ENCODE results near the gene RNASE13.

RNASE13 gene

GRCh38 chr14:21003788-21004346 is 30.7 kb downstream of the RNASE13 start:
- H3K4me1 ChIP-seq (ENCODE audit: control insufficient read depth, insufficient read depth, low read length), result no peaks in the 10 kb centered on the region
- no peak overlapping the region for H3K4me3 ChIP-seq (ENCODE audit: low read length)
- no peaks in the 10 kb centered on the region for H3K36me3 ChIP-seq (ENCODE audit: control insufficient read depth, insufficient read depth, low read length)
- DNase-seq (ENCODE audit: low read depth, low spot score), result no peak
- no CpG with 5 or more reads among the region's 14 CpGs for WGBS (ENCODE audit: insufficient coverage, insufficient read length)
- H3K27ac ChIP-seq (ENCODE audit: low read length), result no peak overlapping the region
- no peaks in the 10 kb centered on the region for H3K27me3 ChIP-seq (ENCODE audit: control insufficient read depth, insufficient read depth, low read length)
- no peaks in the 10 kb centered on the region for H3K9me3 ChIP-seq (ENCODE audit: control insufficient read depth, insufficient read depth, low read length)

- no CpG with 5 or more reads among the region's 7 CpGs for WGBS (ENCODE audit: insufficient coverage, insufficient read length)
- H3K27me3 ChIP-seq (ENCODE audit: control insufficient read depth, insufficient read depth, low read length), result no peaks in the 10 kb centered on the region
- no peak for DNase-seq (ENCODE audit: low read depth, low spot score)
- H3K9me3 ChIP-seq (ENCODE audit: control insufficient read depth, insufficient read depth, low read length), result no peaks in the 10 kb centered on the region
- H3K4me3 ChIP-seq (ENCODE audit: low read length), result no peak overlapping the region
- H3K27ac ChIP-seq (ENCODE audit: low read length), result no peak overlapping the region
- H3K4me1 ChIP-seq (ENCODE audit: control insufficient read depth, insufficient read depth, low read length), result no peaks in the 10 kb centered on the region
- H3K36me3 ChIP-seq (ENCODE audit: control insufficient read depth, insufficient read depth, low read length), result peaks cover 5% of the 10 kb centered on the region
Observed at GRCh38 chr14:21001218-21001617, 33.4 kb downstream of the RNASE13 start.

GRCh38 chr14:20999591-20999990 is 35.0 kb downstream of the RNASE13 start:
- H3K4me1 ChIP-seq (ENCODE audit: control insufficient read depth, insufficient read depth, low read length), result no peaks in the 10 kb centered on the region
- peaks cover 9% of the 10 kb centered on the region for H3K36me3 ChIP-seq (ENCODE audit: control insufficient read depth, insufficient read depth, low read length)
- DNase-seq (ENCODE audit: low read depth, low spot score), result no peak
- H3K4me3 ChIP-seq (ENCODE audit: low read length), result no peak overlapping the region
- H3K27me3 ChIP-seq (ENCODE audit: control insufficient read depth, insufficient read depth, low read length), result no peaks in the 10 kb centered on the region
- no peak overlapping the region for H3K27ac ChIP-seq (ENCODE audit: low read length)
- whole genome bisulfite sequencing (ENCODE audit: insufficient coverage, insufficient read length), result no CpG with 5 or more reads among the region's 4 CpGs
- H3K9me3 ChIP-seq (ENCODE audit: control insufficient read depth, insufficient read depth, low read length), result no peaks in the 10 kb centered on the region

GRCh38 chr14:20998674-20999366 is 35.8 kb downstream of the RNASE13 start, which contains the start of gene SLC39A2:
Gene SLC39A2 (plus strand): TSS chr14:20999293. CDS start chr14:20999447, 154 bp downstream.
- no peak within 1 kb of the TSS for H3K4me3 ChIP-seq (ENCODE audit: low read length)
- peaks cover 13% of the 10 kb centered on the region for H3K36me3 ChIP-seq (ENCODE audit: control insufficient read depth, insufficient read depth, low read length)
- no peak within 1 kb of the TSS for H3K27ac ChIP-seq (ENCODE audit: low read length)
- no peaks in the 10 kb centered on the region for H3K9me3 ChIP-seq (ENCODE audit: control insufficient read depth, insufficient read depth, low read length)
- no peaks in the 10 kb centered on the region for H3K4me1 ChIP-seq (ENCODE audit: control insufficient read depth, insufficient read depth, low read length)
- no CpG with 5 or more reads among the region's 6 CpGs for WGBS (ENCODE audit: insufficient coverage, insufficient read length)
- H3K27me3 ChIP-seq (ENCODE audit: control insufficient read depth, insufficient read depth, low read length), result no peaks in the 10 kb centered on the region
- no peak for DNase-seq (ENCODE audit: low read depth, low spot score)

GRCh38 chr14:20998139-20998538 is 36.5 kb downstream of the RNASE13 start:
- Histone ChIP-seq H3K27ac (ENCODE audit: low read length) (no peak overlapping the region), H3K4me1 (ENCODE audit: control insufficient read depth, insufficient read depth, low read length) (no peaks in the 10 kb centered on the region), H3K9me3 (ENCODE audit: control insufficient read depth, insufficient read depth, low read length) (no peaks in the 10 kb centered on the region), H3K4me3 (ENCODE audit: low read length) (no peak overlapping the region), H3K27me3 (ENCODE audit: control insufficient read depth, insufficient read depth, low read length) (no peaks in the 10 kb centered on the region), H3K36me3 (ENCODE audit: control insufficient read depth, insufficient read depth, low read length) (peaks cover 13% of the 10 kb centered on the region)
- WGBS (ENCODE audit: insufficient coverage, insufficient read length), result no CpG with 5 or more reads among the region's 3 CpGs
- DNase-seq (ENCODE audit: low read depth, low spot score), result no peak

GRCh38 chr14:20997564-20997963 is 37.0 kb downstream of the RNASE13 start:
- Histone ChIP-seq H3K9me3 (ENCODE audit: control insufficient read depth, insufficient read depth, low read length) (no peaks in the 10 kb centered on the region), H3K27me3 (ENCODE audit: control insufficient read depth, insufficient read depth, low read length) (no peaks in the 10 kb centered on the region), H3K27ac (ENCODE audit: low read length) (no peak overlapping the region), H3K4me1 (ENCODE audit: control insufficient read depth, insufficient read depth, low read length) (no peaks in the 10 kb centered on the region), H3K4me3 (ENCODE audit: low read length) (no peak overlapping the region), H3K36me3 (ENCODE audit: control insufficient read depth, insufficient read depth, low read length) (peaks cover 13% of the 10 kb centered on the region)
- WGBS (ENCODE audit: insufficient coverage, insufficient read length), result no CpG with 5 or more reads among the region's 6 CpGs
- DNase-seq (ENCODE audit: low read depth, low spot score), result no peak

GRCh38 chr14:20997115-20997514 is 37.5 kb downstream of the RNASE13 start:
- Histone ChIP-seq H3K27ac (ENCODE audit: low read length) (no peak overlapping the region), H3K4me1 (ENCODE audit: control insufficient read depth, insufficient read depth, low read length) (no peaks in the 10 kb centered on the region), H3K9me3 (ENCODE audit: control insufficient read depth, insufficient read depth, low read length) (no peaks in the 10 kb centered on the region), H3K36me3 (ENCODE audit: control insufficient read depth, insufficient read depth, low read length) (peaks cover 13% of the 10 kb centered on the region), H3K27me3 (ENCODE audit: control insufficient read depth, insufficient read depth, low read length) (no peaks in the 10 kb centered on the region), H3K4me3 (ENCODE audit: low read length) (no peak overlapping the region)
- WGBS (ENCODE audit: insufficient coverage, insufficient read length), result no CpG with 5 or more reads among the region's 4 CpGs
- no peak for DNase-seq (ENCODE audit: low read depth, low spot score)

- Histone ChIP-seq H3K36me3 (ENCODE audit: control insufficient read depth, insufficient read depth, low read length) (peaks cover 13% of the 10 kb centered on the region), H3K9me3 (ENCODE audit: control insufficient read depth, insufficient read depth, low read length) (no peaks in the 10 kb centered on the region), H3K27ac (ENCODE audit: low read length) (no peak overlapping the region), H3K4me1 (ENCODE audit: control insufficient read depth, insufficient read depth, low read length) (no peaks in the 10 kb centered on the region), H3K4me3 (ENCODE audit: low read length) (no peak overlapping the region), H3K27me3 (ENCODE audit: control insufficient read depth, insufficient read depth, low read length) (no peaks in the 10 kb centered on the region)
- no peak for DNase-seq (ENCODE audit: low read depth, low spot score)
- no CpG with 5 or more reads among the region's 14 CpGs for WGBS (ENCODE audit: insufficient coverage, insufficient read length)
Observed at GRCh38 chr14:20996521-20996920, 38.1 kb downstream of the RNASE13 start.

GRCh38 chr14:20989787-20990600 is 44.6 kb downstream of the RNASE13 start, which contains the start of gene METTL17:
Gene METTL17 (plus strand): TSS chr14:20989980. CDS start chr14:20990003, 23 bp downstream.
- H3K36me3 ChIP-seq (ENCODE audit: control insufficient read depth, insufficient read depth, low read length), result peaks cover 4% of the 10 kb centered on the region; the same call in 1 of the 2 replicates
- H3K27me3 ChIP-seq (ENCODE audit: control insufficient read depth, insufficient read depth, low read length), result no peaks in the 10 kb centered on the region
- H3K4me1 ChIP-seq (ENCODE audit: control insufficient read depth, insufficient read depth, low read length), result peaks cover 4% of the 10 kb centered on the region; the same call in 1 of the 2 replicates
- DNase-seq (ENCODE audit: low read depth, low spot score), result peak; percentile 90
- no peaks in the 10 kb centered on the region for H3K9me3 ChIP-seq (ENCODE audit: control insufficient read depth, insufficient read depth, low read length)
- H3K4me3 ChIP-seq (ENCODE audit: low read length), result peak within 1 kb of the TSS; percentile 82
- H3K27ac ChIP-seq (ENCODE audit: low read length), result peak within 1 kb of the TSS; percentile 72
- WGBS (ENCODE audit: insufficient coverage, insufficient read length), result no CpG with 5 or more reads among the region's 42 CpGs

GRCh38 chr14:20989471-20989786 is 45.2 kb downstream of the RNASE13 start:
- Histone ChIP-seq H3K36me3 (ENCODE audit: control insufficient read depth, insufficient read depth, low read length) (peaks cover 3% of the 10 kb centered on the region; the same call in 1 of the 2 replicates), H3K27ac (ENCODE audit: low read length) (no peak overlapping the region), H3K4me1 (ENCODE audit: control insufficient read depth, insufficient read depth, low read length) (peaks cover 4% of the 10 kb centered on the region; the same call in 1 of the 2 replicates), H3K27me3 (ENCODE audit: control insufficient read depth, insufficient read depth, low read length) (no peaks in the 10 kb centered on the region), H3K9me3 (ENCODE audit: control insufficient read depth, insufficient read depth, low read length) (no peaks in the 10 kb centered on the region), H3K4me3 (ENCODE audit: low read length) (no peak overlapping the region; the same call in 1 of the 2 replicates)
- no peak for DNase-seq (ENCODE audit: low read depth, low spot score)
- no CpG with 5 or more reads among the region's 11 CpGs for WGBS (ENCODE audit: insufficient coverage, insufficient read length)
